IMR-90 (cell line): ENCODE results near the gene SLF2. TPM values are rescaled to one million over a fixed set of nuclear protein-coding genes. Genes with fewer than 3 reads are reported as not detected.

Experiments
- ATAC-seq: fragments of 200-7000 bp; cut with Tn5 transposase; 2 replicates; pipeline ENCODE4 v1.9.1; 2020; ENCODE audit warnings: low read depth, mild to moderate bottlenecking, moderate library complexity
- BruUV-seq: library from RNA; stranded (reverse); fragments of 400-500 nt; replicated peaks from 2 replicates; lab custom pipeline; 2021; lab: Mats Ljungman, UMichigan
- CTCF ChIA-PET: fragments of 300-600 bp; formaldehyde crosslinking; extraction: SDS; loops from one replicate; lab custom pipeline; 2021; ENCODE audit warnings: antibody characterized with exemption; lab: Yijun Ruan, JAX
- POLR2A ChIA-PET: fragments of 300-600 bp; sonication (Branson Sonifier 250); formaldehyde crosslinking; loops from one replicate; lab custom pipeline; 2022; ENCODE audit warnings: antibody characterized with exemption; ENCODE audit not compliant: unreplicated experiment; lab: Charles Lee
- DNase-seq: peaks from one replicate; pipeline ENCODE4 v3.0.0; 2013
- H2AFZ ChIP-seq: replicated peaks from 2 replicates; pipeline ENCODE3; 2013; ENCODE audit warnings: low read length, mild to moderate bottlenecking; ENCODE audit not compliant: poor library complexity
- H2AK5ac ChIP-seq: 2 replicates; pipeline ENCODE4 v1.6.1; 2013; ENCODE audit warnings: low read depth, low read length, inconsistent platforms
- H2AK9ac ChIP-seq: replicated peaks from 2 replicates; pipeline ENCODE3; 2013; ENCODE audit warnings: mild to moderate bottlenecking, low read depth, low read length, moderate library complexity; ENCODE audit not compliant: poor library complexity
- H2BK120ac ChIP-seq: 2 replicates; pipeline ENCODE4 v1.6.1; 2013; ENCODE audit warnings: low read depth, low read length, inconsistent platforms
- H2BK15ac ChIP-seq: 3 replicates; pipeline ENCODE4 v1.6.1; 2013; ENCODE audit warnings: low read depth, low read length, inconsistent platforms
- H2BK20ac ChIP-seq: 2 replicates; pipeline ENCODE4 v1.6.1; 2013; ENCODE audit warnings: low read depth, mild to moderate bottlenecking, inconsistent platforms, low read length, moderate library complexity
- H2BK5ac ChIP-seq: 2 replicates; pipeline ENCODE4 v1.6.1; 2013; ENCODE audit warnings: mild to moderate bottlenecking, low read depth, low read length, inconsistent platforms; ENCODE audit not compliant: poor library complexity, severe bottlenecking
- H3K14ac ChIP-seq: replicated peaks from 2 replicates; pipeline ENCODE4 v1.6.1; 2013; ENCODE audit warnings: low read depth, low read length, inconsistent platforms
- H3K18ac ChIP-seq: 2 replicates; pipeline ENCODE4 v1.6.1; 2013; ENCODE audit warnings: low read depth, low read length, control low read depth
- H3K23ac ChIP-seq: 2 replicates; pipeline ENCODE4 v1.6.1; 2013; ENCODE audit warnings: low read depth, low read length, inconsistent platforms
- H3K27ac ChIP-seq: 2 replicates; pipeline ENCODE4 v1.5.1; 2013; ENCODE audit warnings: mild to moderate bottlenecking, control low read depth, low read length; ENCODE audit not compliant: insufficient read depth
- H3K27me3 ChIP-seq: 2 replicates; pipeline ENCODE4 v1.6.1; 2013; ENCODE audit warnings: low read length; ENCODE audit not compliant: control insufficient read depth, insufficient read depth
- H3K36me3 ChIP-seq: 2 replicates; pipeline ENCODE4 v1.6.1; 2013; ENCODE audit warnings: low read length, mixed read lengths; ENCODE audit not compliant: control insufficient read depth, insufficient read depth
- H3K4ac ChIP-seq: 2 replicates; pipeline ENCODE4 v1.6.1; 2013; ENCODE audit warnings: low read depth, low read length, inconsistent platforms
- H3K4me1 ChIP-seq: 2 replicates; pipeline ENCODE4 v1.6.1; 2013; ENCODE audit warnings: low read length, mixed read lengths; ENCODE audit not compliant: control insufficient read depth, insufficient read depth
- H3K4me2 ChIP-seq: 2 replicates; pipeline ENCODE4 v1.6.1; 2013; ENCODE audit warnings: low read depth, mild to moderate bottlenecking, control low read depth, low read length, moderate library complexity
- H3K4me3 ChIP-seq: 2 replicates; pipeline ENCODE4 v1.5.1; 2013; ENCODE audit warnings: low read depth, mild to moderate bottlenecking, control low read depth, low read length, moderate library complexity; ENCODE audit not compliant: insufficient read depth
- H3K56ac ChIP-seq: 2 replicates; pipeline ENCODE4 v1.6.1; 2013; ENCODE audit warnings: low read length, inconsistent platforms; ENCODE audit not compliant: insufficient read depth; ENCODE audit errors: extremely low read depth
- H3K79me1 ChIP-seq, 2 experiments: 2 replicates each; pipeline ENCODE4 v1.6.1; 2013; ENCODE audit warnings: low read length in 2 of 2, inconsistent platforms in 1 of 2, low read depth in 1 of 2
- H3K9ac ChIP-seq: 2 replicates; pipeline ENCODE4 v1.6.1; 2013; ENCODE audit warnings: low read depth, low read length, control low read depth
- H3K9me1 ChIP-seq: 2 replicates; pipeline ENCODE4 v1.6.1; 2013; ENCODE audit warnings: low read length, inconsistent platforms; ENCODE audit not compliant: insufficient read depth
- H3K9me3 ChIP-seq: 2 replicates; pipeline ENCODE4 v1.6.1; 2013; ENCODE audit warnings: low read length; ENCODE audit not compliant: control insufficient read depth, insufficient read depth
- H4K20me1 ChIP-seq: 2 replicates; pipeline ENCODE4 v1.6.1; 2013; ENCODE audit warnings: low read length, inconsistent platforms; ENCODE audit not compliant: insufficient read depth
- H4K5ac ChIP-seq: 2 replicates; pipeline ENCODE4 v1.6.1; 2013; ENCODE audit warnings: mild to moderate bottlenecking, low read depth, low read length, control low read depth
- H4K8ac ChIP-seq, 2 experiments: 2 replicates each; pipeline ENCODE4 v1.6.1; 2013; ENCODE audit warnings: low read depth in 2 of 2, low read length in 2 of 2, control low read depth in 1 of 2, inconsistent platforms in 1 of 2
- H4K91ac ChIP-seq: 2 replicates; pipeline ENCODE4 v1.6.1; 2013; ENCODE audit warnings: low read depth, low read length, inconsistent platforms; ENCODE audit not compliant: insufficient read depth
- BHLHE40 ChIP-seq: fragments of 150-350 bp; IDR thresholded peaks from 2 replicates; pipeline ENCODE4 v1.6.1; 2016; ENCODE audit warnings: mild to moderate bottlenecking, low read depth, low read length
- CEBPB ChIP-seq: IDR thresholded peaks from 2 replicates; pipeline ENCODE4 v1.6.1; 2012; ENCODE audit warnings: low read depth, low read length, improper control_type of control experiment
- CHD1 ChIP-seq: IDR thresholded peaks from 2 replicates; pipeline ENCODE4 v1.6.1; 2012; ENCODE audit warnings: low read depth, low read length, improper control_type of control experiment
- MAFK ChIP-seq: IDR thresholded peaks from 2 replicates; pipeline ENCODE4 v1.6.1; 2012; ENCODE audit warnings: low read depth, low read length, improper control_type of control experiment
- MAZ ChIP-seq: IDR thresholded peaks from 2 replicates; pipeline ENCODE4 v1.6.1; 2012; ENCODE audit warnings: low read depth, mild to moderate bottlenecking, low read length, improper control_type of control experiment, moderate library complexity, borderline replicate concordance
- MXI1 ChIP-seq: IDR thresholded peaks from 2 replicates; pipeline ENCODE4 v1.6.1; 2012; ENCODE audit warnings: low read depth, mild to moderate bottlenecking, low read length, moderate library complexity, borderline replicate concordance
- NFE2L2 ChIP-seq: fragments of 150-350 bp; IDR thresholded peaks from 2 replicates; pipeline ENCODE4 v1.6.1; 2016; ENCODE audit warnings: low read depth, mild to moderate bottlenecking, low read length
- POLR2A ChIP-seq: IDR thresholded peaks from 2 replicates; pipeline ENCODE4 v1.6.1; 2012; ENCODE audit warnings: mild to moderate bottlenecking, low read depth, low read length
- RAD21 ChIP-seq: IDR thresholded peaks from 2 replicates; pipeline ENCODE4 v1.6.1; 2012; ENCODE audit warnings: low read length, improper control_type of control experiment
- RCOR1 ChIP-seq: IDR thresholded peaks from 2 replicates; pipeline ENCODE4 v1.6.1; 2012; ENCODE audit warnings: mild to moderate bottlenecking, low read length, improper control_type of control experiment; ENCODE audit not compliant: insufficient replicate concordance
- RFX5 ChIP-seq: IDR thresholded peaks from 2 replicates; pipeline ENCODE4 v1.8.0; 2012; ENCODE audit warnings: low read depth, mild to moderate bottlenecking, low read length, moderate library complexity
- SMC3 ChIP-seq: fragments of 150-350 bp; IDR thresholded peaks from 2 replicates; pipeline ENCODE4 v1.6.1; 2016; ENCODE audit warnings: low read depth, mild to moderate bottlenecking, antibody characterized with exemption, low read length, moderate library complexity
- dilution Hi-C: fragments of 300-500 bp; cut with HindIII; formaldehyde crosslinking; loops from one replicate; pipeline ENCODE4 v1.14.3; 2018; ENCODE audit warnings: low sequenced_read_pairs; ENCODE audit not compliant: unreplicated experiment
- in situ Hi-C: fragments of 300-500 bp; cut with MboI; formaldehyde crosslinking; loops from 3 replicates; pipeline ENCODE4 v1.14.3; 2019; ENCODE audit warnings: low sequenced_read_pairs, inconsistent platforms, mixed read lengths
- intact Hi-C: fragments of 100-400 bp; cut with micrococcal nuclease; formaldehyde crosslinking; loops from 2 replicates; pipeline ENCODE4 v1.10.0; 2022
- polyA plus RNA-seq, 3 experiments: library from polyadenylated mRNA; depleted of rRNA; stranded (reverse); fragments of >200 nt; gene quantifications; 2 replicates each; pipeline ENCODE4 v1.2.3, GENCODE V29; 2012; ENCODE audit warnings: low replicate concordance in 1 of 3
- total RNA-seq: library from RNA; depleted of rRNA; stranded (reverse); fragments of >200 nt; gene quantifications from 2 replicates; pipeline ENCODE4 v1.2.3, GENCODE V29; 2012
- TF ChIP-seq, protein P1 (sequence below): fragments of 150-350 bp; IDR thresholded peaks from 2 replicates; pipeline ENCODE4 v1.6.1; 2016; ENCODE audit warnings: low read depth, mild to moderate bottlenecking, low read length, moderate library complexity, borderline replicate concordance
- TF ChIP-seq, protein P2 (sequence below): conservative IDR thresholded peaks from 2 replicates; pipeline ENCODE4 v1.5.1; 2012; ENCODE audit warnings: mild to moderate bottlenecking, low read depth, low read length, improper control_type of control experiment
- TF ChIP-seq, protein P3 (sequence below): fragments of 150-350 bp; IDR thresholded peaks from 2 replicates; pipeline ENCODE4 v1.6.1; 2017; ENCODE audit warnings: mild to moderate bottlenecking, antibody characterized with exemption, low read length, low read depth

SLF2 gene
- total and polyA plus RNA-seq, 2 of the 4 experiments (the other 2 are of a cell fraction), result 8.5 to 21.7 TPM

DNA sequence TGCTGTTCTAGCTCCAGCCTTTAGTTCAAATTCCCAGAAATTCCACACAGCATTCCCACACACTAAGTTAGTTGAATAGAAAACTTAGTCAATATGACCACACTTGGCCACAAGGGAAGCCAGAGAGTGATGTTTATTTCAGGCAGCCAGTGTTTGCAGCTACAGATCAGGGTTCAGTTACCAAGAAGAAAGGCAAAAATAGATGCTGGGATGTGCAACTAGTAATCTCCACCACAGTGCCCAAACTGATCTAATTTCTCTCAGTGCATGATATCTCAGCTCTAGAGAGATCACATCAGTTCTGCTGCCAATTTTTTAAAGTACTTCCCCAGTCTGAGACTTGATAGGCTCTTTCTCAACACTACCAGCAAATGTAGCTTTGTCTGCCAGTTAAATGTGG lies 17.6 kb downstream of the SLF2 start:
- Histone ChIP-seq H2BK20ac (no peak overlapping the region), H4K91ac (no peak overlapping the region), H3K9me3 (no peaks in the 10 kb centered on the region), H3K4me3 (no peak overlapping the region), H3K36me3 (peaks cover 43% of the 10 kb centered on the region), H3K18ac (no peak overlapping the region), H4K5ac (no peak overlapping the region), H3K9me1 (no peaks in the 10 kb centered on the region), H3K27ac (no peak overlapping the region; the same call in 1 of the 2 replicates), H2AFZ (no peak overlapping the region), H3K27me3 (no peaks in the 10 kb centered on the region), H3K56ac (no peak overlapping the region), H2AK9ac (no peak overlapping the region), H3K4me1 (peaks cover 3% of the 10 kb centered on the region), H3K9ac (no peak overlapping the region), H3K14ac (no peak overlapping the region), H3K79me1 (peaks cover 10 to 26% of the 10 kb centered on the region in 2 experiments), H2BK120ac (no peak overlapping the region), H3K23ac (0 out of 2 replicates have a peak overlapping the region, but pooled peaks have one; percentile 4), H4K20me1 (no peaks in the 10 kb centered on the region), H3K4ac (no peak overlapping the region), H2BK15ac (no peak overlapping the region), H2BK5ac (peak overlapping the region; percentile 24), H3K4me2 (peak overlapping the region; percentile 2; the same call in 1 of the 2 replicates), H4K8ac (no peak overlapping the region), H2AK5ac (no peak overlapping the region)
- DNase-seq (peak; percentile 12), ATAC-seq (peak; percentile 79)
- no peak for TF ChIP-seq CEBPB
- no peak for TF ChIP-seq RFX5
- TF ChIP-seq SMC3, result no peak
- TF ChIP-seq, protein P1, sequence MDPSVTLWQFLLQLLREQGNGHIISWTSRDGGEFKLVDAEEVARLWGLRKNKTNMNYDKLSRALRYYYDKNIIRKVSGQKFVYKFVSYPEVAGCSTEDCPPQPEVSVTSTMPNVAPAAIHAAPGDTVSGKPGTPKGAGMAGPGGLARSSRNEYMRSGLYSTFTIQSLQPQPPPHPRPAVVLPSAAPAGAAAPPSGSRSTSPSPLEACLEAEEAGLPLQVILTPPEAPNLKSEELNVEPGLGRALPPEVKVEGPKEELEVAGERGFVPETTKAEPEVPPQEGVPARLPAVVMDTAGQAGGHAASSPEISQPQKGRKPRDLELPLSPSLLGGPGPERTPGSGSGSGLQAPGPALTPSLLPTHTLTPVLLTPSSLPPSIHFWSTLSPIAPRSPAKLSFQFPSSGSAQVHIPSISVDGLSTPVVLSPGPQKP, result no peak
- TF ChIP-seq MAFK, result no peak
- TF ChIP-seq MAZ, result no peak
- no peak for TF ChIP-seq RAD21
- no peak for TF ChIP-seq BHLHE40
- TF ChIP-seq MXI1, result no peak
- TF ChIP-seq CHD1, result no peak
- TF ChIP-seq RCOR1, result no peak
- TF ChIP-seq, protein P2, sequence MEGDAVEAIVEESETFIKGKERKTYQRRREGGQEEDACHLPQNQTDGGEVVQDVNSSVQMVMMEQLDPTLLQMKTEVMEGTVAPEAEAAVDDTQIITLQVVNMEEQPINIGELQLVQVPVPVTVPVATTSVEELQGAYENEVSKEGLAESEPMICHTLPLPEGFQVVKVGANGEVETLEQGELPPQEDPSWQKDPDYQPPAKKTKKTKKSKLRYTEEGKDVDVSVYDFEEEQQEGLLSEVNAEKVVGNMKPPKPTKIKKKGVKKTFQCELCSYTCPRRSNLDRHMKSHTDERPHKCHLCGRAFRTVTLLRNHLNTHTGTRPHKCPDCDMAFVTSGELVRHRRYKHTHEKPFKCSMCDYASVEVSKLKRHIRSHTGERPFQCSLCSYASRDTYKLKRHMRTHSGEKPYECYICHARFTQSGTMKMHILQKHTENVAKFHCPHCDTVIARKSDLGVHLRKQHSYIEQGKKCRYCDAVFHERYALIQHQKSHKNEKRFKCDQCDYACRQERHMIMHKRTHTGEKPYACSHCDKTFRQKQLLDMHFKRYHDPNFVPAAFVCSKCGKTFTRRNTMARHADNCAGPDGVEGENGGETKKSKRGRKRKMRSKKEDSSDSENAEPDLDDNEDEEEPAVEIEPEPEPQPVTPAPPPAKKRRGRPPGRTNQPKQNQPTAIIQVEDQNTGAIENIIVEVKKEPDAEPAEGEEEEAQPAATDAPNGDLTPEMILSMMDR, result no peak
- TF ChIP-seq, protein P3, sequence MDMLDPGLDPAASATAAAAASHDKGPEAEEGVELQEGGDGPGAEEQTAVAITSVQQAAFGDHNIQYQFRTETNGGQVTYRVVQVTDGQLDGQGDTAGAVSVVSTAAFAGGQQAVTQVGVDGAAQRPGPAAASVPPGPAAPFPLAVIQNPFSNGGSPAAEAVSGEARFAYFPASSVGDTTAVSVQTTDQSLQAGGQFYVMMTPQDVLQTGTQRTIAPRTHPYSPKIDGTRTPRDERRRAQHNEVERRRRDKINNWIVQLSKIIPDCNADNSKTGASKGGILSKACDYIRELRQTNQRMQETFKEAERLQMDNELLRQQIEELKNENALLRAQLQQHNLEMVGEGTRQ, result no peak
- TF ChIP-seq POLR2A, result no peak
- TF ChIP-seq NFE2L2, result no peak
- intact Hi-C loops, result loop anchor here (2.0 kb wide), 1 partner anchor 14 kb away; no protein-coding TSS in a partner anchor
- BruUV-seq, result no TSS peak
- ChIA-PET CTCF (interaction anchor here (0.7 to 1.2 kb wide), 4 partner anchors 10 to 18 kb away, joined by 3 to 4 read pairs (median 4); no protein-coding TSS in a partner anchor), POLR2A (no interaction called here)
- dilution Hi-C loops, result no loop called here
- in situ Hi-C loops, result loop anchor here (25.0 kb wide), 1 partner anchor 882 kb away; the partner anchor contains the start of gene OGA
